Measurements from ENCODE around the gene TOM1L2.
"Not testable (repeated sequence)": the region's sequence is repeated elsewhere in the genome, so short reads cannot be mapped to it uniquely, and the experiment has no call there.

Gene TOM1L2

DNA sequence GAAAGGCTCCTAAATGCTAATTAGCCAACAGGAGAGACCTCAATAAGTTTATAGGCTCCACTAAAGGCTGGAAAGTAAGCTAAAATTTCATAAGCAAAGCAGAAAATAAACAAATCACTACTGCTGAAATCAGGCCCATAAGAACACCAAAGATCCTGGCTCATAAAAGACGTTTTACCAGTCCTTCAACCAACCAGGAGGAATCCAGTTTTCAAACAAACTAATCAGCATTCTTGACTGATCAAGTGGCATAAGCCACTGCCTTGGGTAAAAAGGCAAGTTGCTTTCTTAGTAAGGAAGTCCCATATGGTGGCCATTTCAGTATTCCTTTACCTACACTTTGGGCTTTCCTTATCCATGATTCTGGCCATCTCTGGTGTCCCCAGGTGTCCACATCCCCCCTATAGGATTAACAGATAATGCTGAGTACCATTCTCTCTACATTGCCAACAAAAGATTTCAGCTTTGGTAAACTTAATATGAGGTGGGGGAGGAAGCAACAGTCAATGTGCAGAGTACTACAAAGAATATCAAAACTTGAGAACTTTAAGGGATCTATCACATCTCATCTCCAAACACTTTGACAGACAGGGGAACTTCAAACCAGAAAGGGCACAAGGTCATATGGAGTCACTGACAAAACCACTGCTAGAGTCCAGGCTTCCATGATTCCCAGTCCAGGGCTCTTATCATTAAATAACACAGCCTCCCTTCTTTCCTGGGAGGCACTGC, 1.3 kb downstream of the TOM1L2 start:
- no peak for DNase-seq

- no peak for DNase-seq
Observed at GRCh38 chr17:17966399-17966798, 5.8 kb downstream of the TOM1L2 start.

DNA sequence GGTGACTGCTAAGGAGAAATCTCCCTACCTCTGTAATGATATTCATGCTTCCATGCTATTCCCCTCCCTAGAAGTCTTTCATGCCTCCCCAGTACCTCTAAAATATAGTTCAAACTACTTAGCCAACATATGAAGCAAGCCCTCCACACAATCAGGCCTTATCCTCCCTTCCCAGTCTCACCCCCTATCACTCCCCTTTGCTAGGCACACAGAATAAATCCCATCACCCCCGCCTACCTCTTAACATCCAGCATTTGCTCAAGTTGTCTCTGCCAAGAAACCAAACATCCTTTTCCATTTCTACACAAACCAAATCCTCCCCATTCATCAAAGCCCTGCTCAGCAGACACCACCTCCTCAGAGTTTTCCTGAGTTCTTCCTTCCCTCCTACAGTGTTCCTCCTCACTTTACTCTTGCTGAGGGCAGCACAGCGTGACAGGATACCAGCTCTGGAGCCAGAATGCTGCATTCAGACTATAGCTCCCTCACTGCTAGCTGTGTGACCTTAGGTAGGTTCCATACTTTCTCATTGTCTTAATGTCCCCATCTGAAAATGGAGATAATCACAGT, 7.0 kb downstream of the TOM1L2 start:
- DNase-seq: no peak

- no peak for DNase-seq
Observed at GRCh38 chr17:17964710-17965109, 7.5 kb downstream of the TOM1L2 start.

GRCh38 chr17:17963694-17964436, 8.3 kb downstream of the TOM1L2 start:
- no peak for DNase-seq

GRCh38 chr17:17963066-17963465, 9.1 kb downstream of the TOM1L2 start:
- DNase-seq: no peak

- DNase-seq: no peak
Observed at GRCh38 chr17:17960500-17961030, 11.6 kb downstream of the TOM1L2 start.

GRCh38 chr17:17959520-17960361, 12.5 kb downstream of the TOM1L2 start:
- DNase-seq: no peak

GRCh38 chr17:17958982-17959381, 13.2 kb downstream of the TOM1L2 start:
- no peak for DNase-seq

DNA sequence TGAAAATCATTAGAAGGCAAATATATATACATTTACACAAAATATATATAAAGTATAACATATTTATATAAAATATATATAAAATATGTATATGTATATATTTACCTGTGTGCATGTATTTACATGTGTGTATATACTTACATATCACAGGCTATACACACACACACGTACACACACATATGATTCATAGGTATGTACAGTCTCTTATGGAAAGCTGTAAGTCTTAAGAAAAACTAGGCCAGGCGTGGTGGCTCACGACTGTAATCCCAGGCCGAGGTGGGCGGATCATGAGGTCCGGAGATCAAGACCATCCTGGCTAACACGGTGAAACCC, 14.7 kb downstream of the TOM1L2 start:
- DNase-seq: no peak

DNA sequence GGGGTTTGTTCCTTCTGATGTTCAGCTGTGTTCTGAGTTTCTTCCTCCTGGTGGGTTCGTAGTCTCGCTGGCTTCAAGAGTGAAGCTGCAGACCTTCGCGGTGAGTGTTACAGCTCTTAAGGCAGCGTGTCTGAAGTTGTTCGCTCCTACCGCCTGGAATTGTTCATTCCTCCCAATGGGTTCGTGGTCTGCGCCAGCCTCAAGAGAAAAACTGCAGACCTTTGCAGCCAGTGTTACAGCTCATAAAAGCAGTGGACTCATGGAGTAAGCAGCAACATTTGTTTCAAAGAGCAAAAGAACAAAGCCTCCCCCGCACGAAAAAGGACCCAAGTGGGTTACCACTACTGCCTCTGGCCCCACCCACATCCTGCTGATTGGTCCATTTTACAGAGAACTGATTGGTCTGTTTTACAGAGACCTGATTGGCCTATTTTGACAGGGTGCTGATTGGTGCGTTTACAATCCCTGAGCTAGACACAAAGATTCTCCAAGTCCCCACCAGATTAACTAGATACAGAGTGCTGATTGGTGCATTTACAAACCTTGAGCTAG, 16.3 kb downstream of the TOM1L2 start:
- not testable (repeated sequence) for DNase-seq

GRCh38 chr17:17954079-17954478, 18.1 kb downstream of the TOM1L2 start:
- DNase-seq: no peak

DNA sequence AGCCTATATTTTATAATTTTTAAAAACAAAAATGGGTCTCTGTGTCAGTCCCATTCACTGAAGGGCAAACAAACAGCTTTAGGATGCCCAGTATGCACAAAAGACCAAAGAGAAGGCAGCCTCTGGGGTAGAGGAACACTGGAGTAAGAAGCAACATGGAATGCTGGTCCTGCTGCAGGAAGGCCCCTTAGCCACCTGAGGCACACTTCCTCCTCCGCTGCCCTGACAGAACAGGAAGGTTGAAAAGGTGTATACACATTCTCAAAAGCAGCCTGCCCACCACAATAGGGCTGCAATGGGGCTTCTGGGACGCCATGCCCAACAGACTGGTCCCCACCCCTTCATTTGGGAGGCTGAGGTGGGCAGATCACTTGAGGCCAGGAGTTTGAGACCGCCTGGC, 19.5 kb downstream of the TOM1L2 start:
- no peak for DNase-seq

DNA sequence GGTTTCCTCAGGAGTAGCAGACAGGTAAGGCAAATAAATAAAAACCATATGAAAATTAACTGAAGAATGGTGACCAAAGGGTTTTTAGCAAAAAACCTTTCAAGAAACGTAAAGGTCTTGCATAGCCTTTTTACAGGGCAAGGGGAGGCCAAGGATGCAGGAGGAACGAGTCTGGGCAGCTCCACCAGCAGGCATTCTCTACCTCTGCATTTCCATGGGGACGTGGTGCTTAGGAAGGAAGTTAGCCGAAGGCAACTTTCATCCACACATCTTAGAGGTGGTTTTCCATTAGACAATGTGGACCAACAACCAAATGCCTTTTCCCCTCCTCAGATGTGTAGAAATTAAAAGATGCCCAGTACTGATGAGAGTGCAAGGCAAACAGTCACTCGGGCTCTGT, 20.7 kb downstream of the TOM1L2 start:
- no peak for DNase-seq

- DNase-seq: no peak
Observed at GRCh38 chr17:17950806-17951205, 21.4 kb downstream of the TOM1L2 start.

- no peak for DNase-seq
Observed at GRCh38 chr17:17950347-17950746, 21.9 kb downstream of the TOM1L2 start.

DNA sequence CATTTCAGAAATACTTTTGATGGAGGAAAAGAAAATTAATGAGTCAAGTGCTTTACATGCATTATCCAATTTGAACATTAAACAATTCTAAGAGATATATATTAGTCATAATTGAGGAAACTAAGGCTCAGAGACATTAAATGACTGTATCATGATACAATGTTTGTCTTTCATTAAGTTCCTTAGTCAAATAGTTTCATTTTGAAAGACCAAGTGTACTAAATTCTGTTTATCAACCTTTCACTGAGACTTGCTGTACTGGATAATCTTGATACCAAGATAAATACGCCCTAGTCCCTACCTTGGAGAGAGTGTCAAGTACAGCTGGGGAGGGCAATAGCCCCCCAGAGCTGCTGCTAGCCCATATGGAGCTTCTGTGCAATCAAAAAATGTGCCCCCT, 24.2 kb downstream of the TOM1L2 start:
- no peak for DNase-seq

GRCh38 chr17:17947309-17947708, 24.9 kb downstream of the TOM1L2 start:
- no peak for DNase-seq

DNA sequence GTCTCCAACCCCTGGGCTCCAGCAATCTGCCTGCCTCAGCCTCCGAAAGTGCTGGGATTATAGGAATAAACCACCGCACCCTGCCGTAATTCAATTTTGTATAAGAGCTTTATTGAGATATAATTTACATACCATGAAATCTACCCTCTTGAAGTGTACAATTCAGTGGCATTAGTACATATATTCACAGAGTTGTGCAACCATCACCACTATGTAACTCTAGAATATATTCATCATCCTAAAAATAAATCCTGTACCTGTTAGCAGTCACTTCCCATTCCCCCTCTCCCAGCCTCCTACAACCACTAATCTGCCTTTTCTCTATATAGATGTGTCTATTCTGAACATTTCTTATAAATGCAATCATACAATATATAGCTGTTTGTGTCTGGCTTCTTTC, 26.1 kb downstream of the TOM1L2 start:
- DNase-seq: no peak

DNA sequence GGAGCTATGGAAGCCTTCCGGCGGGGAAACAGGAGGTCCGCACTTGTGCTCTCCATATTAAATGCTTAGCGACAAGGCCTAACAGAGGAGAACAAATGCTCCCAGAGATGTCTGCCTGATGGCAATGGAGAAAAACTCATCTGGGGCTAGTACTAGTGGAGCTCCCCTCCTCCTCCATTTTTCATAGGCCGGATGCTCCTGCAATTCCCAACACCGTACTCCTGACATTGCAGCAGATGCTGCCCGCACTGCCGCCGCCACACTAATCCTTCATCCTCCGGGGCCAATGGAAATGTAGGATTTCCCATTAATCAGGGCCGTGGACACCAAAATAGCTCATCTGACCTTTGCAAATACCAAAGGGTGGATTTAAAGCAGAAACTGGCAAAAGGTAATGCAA, 27.5 kb downstream of the TOM1L2 start:
- no peak for DNase-seq

- no peak for DNase-seq
Observed at GRCh38 chr17:17944242-17944641, 28.0 kb downstream of the TOM1L2 start.

GRCh38 chr17:17943281-17943984, 28.8 kb downstream of the TOM1L2 start:
- DNase-seq: no peak

Data from activated CD4-positive, alpha-beta T cell treated with anti-CD3 and anti-CD28 coated beads for 4 hours (primary cell).